ENCODE results near the gene GRK1.

Gene GRK1

DNA sequence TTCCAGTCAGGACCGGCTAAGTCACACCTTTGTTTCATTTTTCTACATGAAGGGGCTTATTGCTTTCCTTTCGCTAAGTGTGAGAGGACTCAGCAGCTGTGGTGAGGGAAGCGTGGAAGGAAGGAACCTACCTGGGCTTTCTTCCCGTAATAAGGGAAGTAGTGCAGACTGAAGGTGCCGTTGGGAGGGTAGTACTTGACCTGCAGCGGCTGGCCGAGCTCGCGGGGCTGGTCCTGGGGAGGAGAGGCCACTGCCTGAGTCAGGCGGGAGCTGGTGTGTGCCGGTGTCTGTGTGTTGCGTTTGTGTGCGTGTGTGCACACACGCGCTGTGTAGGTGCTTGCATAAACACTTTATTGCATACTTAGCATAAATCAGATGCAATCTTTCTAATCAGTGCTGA is 16.7 kb upstream of the GRK1 start:
- no peak for DNase-seq (ENCODE audit: low read depth)

DNA sequence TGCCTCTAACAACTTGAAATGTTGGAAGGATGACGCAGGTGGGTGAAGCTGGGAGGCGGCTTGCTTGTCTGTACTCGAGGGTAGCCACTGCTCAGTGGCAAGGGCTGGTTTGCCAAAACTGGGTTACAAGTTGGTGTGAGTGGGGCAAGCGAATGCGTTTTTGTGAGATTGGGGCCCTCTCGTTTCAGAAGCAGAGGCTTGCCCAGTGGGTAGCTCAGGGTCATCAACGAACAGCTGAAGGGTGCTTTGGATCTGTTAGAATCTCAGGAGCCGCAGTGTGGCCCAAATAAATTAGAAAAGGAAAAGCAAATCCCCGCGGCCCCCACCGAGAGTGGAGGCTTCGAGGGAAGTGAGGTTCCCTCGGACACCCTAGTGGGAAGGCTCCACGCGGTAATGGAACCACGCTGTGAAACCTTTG is 16.3 kb upstream of the GRK1 start:
- DNase-seq (ENCODE audit: low read depth) = no peak

- no peak for DNase-seq (ENCODE audit: low read depth)
Measured at GRCh38 chr13:113651511-113652403, 15.3 kb upstream of the GRK1 start.

GRCh38 chr13:113652404-113653263 is 14.4 kb upstream of the GRK1 start:
- no peak for DNase-seq (ENCODE audit: low read depth)

DNA sequence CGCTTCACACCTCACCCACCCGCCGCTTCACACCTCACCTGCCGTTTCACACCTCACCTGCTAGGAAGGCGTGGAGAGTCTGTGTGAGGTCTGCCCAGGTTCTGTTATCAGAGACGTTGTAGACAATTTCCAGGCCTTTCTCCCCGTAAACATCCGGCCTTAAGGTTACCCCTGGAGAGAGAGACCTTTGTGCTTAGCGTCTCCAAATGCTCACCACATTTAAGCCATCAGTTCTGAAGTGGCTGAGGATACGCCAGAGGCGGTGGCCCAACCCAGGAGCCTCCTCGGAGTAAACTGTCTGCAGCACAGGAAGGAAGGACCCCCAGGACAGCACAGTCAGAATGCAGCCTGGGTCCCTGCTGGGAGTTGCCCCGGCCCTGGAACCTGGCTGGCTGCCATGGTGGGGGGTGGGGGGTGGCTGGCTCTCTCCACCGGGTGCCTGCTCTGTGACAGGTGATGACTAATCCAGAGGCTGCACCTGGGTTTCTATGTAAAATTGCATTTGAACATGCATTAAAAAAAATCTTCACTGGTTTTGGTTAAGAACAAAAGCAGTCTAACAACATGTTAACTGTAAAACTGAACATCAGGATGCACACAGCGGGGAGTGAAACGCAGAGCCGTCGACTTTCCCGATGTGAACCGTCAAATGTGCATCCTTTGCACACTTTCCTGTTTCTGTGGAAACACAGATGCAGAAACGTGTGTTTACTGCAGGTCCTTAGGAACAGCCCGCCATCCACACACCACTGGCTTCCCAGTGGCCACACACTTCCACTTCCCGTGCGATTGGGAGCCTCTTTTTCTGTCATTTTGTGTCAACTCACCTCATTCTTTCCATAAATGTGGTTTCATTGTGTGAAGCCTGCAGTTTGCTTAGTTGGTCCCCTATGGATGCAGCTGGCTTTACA is 13.5 kb upstream of the GRK1 start:
- DNase-seq (ENCODE audit: low read depth) = no peak

- DNase-seq (ENCODE audit: low read depth) = no peak
Measured at GRCh38 chr13:113654175-113654560, 12.9 kb upstream of the GRK1 start.

DNA sequence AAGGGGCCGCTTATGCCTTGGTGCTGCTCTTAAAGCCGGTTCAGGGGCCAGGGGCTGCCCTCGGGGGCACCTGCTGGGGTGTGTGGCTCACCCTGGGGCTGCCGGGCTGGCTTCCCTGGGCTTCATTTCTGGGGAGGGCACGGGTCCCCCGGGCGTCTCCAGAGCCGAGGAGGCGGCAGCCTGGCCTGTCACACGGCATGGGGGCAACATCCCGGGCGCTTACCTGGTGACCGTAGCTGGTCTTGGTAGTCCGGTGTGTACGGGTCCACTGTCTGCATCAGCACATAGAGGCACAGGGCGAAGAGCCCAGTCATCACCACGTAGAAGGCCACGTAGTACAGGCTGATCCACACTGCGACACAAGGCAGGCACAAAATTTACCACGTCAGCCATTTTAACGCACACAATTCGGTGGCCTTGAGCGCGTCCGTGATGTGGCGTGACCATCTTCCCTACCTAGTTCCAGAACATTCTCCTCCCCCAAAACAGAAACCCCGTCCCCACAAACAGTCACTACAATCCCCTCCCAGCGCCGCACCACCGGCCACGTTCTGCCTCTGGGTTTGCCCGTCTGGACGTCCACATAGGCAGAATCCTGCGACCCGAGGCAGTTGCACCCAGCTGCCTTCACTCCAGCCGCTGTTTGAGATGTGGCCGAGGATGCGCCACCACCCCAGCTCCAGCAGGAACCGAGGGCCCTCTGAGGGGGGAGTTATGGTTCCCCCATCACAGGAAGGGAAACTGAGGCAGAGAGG is 12.3 kb upstream of the GRK1 start:
- DNase-seq (ENCODE audit: low read depth) = no peak

GRCh38 chr13:113655346-113656002 is 11.5 kb upstream of the GRK1 start:
- no peak for DNase-seq (ENCODE audit: low read depth)

- no peak for DNase-seq (ENCODE audit: low read depth)
Measured at GRCh38 chr13:113656003-113656588, 10.9 kb upstream of the GRK1 start.

GRCh38 chr13:113656831-113657671 is 10.0 kb upstream of the GRK1 start:
- DNase-seq (ENCODE audit: low read depth) = no peak

DNA sequence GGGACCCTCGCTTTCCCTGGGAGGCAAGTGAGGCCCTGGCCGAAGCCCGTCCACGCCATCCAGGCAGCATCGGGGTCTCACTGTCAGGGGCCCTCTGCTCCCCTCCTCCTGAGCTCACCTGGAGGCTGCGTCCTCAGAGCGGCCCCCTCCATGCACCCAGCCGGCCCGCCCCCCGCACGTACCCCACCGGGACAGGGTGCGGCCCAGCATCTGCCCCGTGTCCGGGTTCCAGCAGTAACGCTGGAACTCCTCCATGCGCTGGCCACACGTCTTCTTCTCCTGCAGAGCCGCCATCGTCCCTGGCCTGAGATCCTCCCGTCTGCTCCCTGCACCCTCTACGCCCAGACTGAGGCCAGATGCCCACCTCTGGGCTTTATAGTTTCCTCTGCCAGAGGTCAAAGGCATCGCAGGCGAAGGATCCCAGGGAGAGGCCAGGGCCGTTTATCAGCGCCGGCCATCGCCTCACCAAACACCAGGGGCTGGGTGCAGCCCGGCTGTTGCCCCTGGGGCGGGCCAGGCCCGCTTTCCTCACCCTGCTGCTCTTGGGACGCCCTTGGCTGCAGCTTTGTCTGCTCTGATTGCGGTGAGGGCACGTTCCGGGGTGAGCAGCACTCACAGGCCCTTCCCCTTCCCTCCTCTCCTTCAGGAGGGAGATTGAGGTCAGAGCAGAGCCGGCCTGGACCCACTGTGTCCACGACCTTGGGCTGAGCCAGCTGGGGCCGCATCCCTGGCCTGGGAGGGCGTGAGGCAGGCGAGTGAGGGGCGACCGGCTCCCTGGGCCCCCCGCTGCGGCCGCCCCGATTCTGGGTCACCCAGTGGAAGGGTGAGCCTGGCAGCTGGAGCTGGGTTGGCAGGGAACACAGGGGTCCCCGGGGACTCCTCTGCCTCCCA is 8.9 kb upstream of the GRK1 start, which contains the start of gene ATP4B:
ATP4B (minus strand) TSS at position 348 of the 891 bp plus-strand sequence; CDS start at position 294, 54 bp downstream.
- no peak for DNase-seq (ENCODE audit: low read depth)

DNA sequence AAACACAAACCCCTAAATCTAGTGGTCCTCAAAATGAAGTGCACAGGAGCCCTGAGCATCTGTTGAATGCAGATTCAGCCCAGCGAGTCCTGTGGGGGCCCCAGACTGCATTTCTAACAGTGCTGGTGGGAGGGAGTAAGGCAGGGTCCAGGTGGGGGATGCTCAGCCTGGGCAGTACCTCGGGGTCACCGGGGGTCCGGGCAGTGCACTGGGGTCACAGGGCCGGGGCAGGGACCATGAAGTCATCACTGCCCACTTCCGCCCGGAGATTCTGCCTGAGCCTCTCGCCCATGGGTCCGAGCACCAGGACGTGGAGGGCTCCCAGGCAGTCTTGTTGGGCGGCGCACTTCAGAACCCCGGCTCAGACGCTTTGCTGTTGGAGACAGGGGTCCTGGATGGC is 8.2 kb upstream of the GRK1 start:
- no peak for DNase-seq (ENCODE audit: low read depth)

- no peak for DNase-seq (ENCODE audit: low read depth)
Measured at GRCh38 chr13:113659337-113659736, 7.7 kb upstream of the GRK1 start.

GRCh38 chr13:113660066-113660465 is 7.0 kb upstream of the GRK1 start:
- no peak for DNase-seq (ENCODE audit: low read depth)

DNA sequence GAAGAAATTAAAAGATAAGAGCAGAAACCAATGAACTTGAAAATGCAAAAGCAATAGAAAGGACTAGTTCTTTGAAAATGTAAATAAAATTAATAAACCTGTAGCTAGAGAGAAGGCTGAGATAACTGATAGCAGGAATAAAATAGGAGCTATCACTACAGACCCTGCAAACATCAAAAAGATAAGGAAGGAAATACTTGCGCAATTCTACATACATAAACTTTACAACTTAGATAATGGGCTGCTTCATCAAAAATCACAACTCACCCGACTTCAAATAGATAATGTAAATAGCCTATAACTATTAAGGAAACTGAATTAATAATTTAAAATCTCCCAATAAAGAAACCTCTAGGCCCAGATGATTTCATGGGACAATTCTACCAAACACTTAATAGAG is 5.5 kb upstream of the GRK1 start:
- no peak for DNase-seq (ENCODE audit: low read depth)

GRCh38 chr13:113663934-113664333 is 3.1 kb upstream of the GRK1 start:
- no peak for DNase-seq (ENCODE audit: low read depth)

- no peak for DNase-seq (ENCODE audit: low read depth)
Measured at GRCh38 chr13:113664751-113665596, 2.0 kb upstream of the GRK1 start.

Data from EH (cell line).